NCI-H2171 (cell line): ENCODE measurements around the gene TMEM234.
A peak's percentile ranks its signal among the peaks of the same experiment; 100 is the strongest.

Experiments
- DNase-seq: peaks from one replicate; lab custom pipeline; 2025; lab: John Stamatoyannopoulos, UW

TMEM234 gene

GRCh38 chr1:32239790-32240139, 17.6 kb upstream of the TMEM234 start:
- peak; percentile 61 for DNase-seq

DNA sequence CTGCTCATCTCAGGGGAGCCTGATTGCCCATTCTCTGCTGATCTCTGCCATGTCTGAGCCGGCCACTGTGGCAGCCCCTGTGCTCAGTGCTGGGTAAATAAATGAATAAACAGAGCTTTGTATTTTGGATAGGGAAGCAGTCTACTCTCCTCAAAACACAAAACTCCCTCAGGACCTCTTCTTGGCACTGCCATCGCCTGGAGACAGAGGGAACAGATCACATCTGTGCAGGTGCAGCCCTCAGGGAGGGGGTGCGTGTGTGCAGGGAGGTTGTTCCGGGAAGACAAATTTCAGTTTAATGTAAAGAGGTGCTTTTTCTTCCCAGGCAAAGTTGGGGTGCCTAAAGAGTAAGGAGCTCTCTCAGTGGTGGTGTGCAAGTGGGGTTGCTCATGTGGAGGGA, 17.2 kb upstream of the TMEM234 start:
- DNase-seq = peak; percentile 79

GRCh38 chr1:32234792-32235191, 12.6 kb upstream of the TMEM234 start:
- no peak for DNase-seq

DNA sequence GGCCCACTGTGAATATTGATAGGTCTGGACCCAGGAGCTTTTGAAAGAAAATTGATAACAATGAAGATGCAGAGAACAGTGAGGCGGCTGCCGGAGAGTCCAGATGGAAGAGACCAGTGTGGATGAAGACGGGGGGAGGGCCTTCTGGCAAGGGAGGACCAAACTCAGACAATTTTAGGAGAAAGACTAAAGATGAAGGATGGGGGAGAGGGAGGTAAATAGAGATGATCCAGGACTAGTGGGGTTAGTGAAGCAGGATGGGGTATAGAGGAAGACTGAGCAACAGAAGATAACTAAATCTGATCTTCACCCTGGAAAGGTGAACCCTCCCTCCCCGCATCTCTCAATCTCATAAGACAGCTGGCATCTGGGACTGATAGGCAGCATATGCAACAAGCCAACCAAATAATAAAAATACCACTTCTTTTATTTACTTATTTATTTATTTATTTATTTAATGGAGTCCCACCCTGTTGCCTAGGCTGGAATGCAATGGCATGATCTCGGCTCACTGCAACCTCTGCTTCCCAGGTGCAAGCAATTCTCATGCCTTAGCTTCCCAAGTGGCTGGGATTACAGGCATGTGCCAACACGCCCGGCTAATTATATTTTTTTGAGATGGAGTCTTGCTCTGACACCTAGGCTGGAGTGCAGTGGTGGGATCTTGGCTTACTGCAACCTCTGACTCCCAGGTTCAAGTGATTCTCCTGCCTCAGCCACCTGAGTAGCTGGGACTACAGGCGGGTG, 10.6 kb upstream of the TMEM234 start:
- DNase-seq = peak; percentile 34

DNA sequence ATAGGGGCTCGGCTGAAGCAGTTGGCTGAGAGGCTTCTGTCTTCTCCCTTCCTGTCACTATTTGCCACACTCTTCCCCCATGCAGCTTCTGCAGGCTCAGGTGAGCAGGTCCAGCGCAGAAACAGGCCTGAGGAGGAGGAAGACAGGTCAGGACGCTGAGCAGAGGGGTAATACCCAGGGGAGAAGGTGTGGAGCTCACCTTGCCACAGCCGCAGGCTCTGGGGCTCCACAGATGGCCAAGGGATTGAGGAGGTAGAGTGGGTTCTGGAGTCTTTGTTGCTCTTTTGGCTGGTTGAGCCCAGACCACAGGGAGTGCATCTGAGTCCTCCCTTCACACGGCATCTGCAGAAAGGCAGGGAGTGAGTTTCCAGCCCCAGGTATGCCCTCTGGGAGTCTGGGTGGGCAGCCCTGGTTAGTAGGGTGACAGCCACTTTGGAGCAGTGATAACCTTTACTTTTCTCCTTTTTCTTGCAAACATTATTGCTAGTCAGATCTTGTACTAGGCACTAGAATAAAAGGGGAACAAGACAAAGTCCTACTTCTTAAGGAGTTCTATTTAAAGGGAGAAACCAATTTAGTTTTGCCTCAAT, 9.8 kb upstream of the TMEM234 start:
- no peak for DNase-seq

DNA sequence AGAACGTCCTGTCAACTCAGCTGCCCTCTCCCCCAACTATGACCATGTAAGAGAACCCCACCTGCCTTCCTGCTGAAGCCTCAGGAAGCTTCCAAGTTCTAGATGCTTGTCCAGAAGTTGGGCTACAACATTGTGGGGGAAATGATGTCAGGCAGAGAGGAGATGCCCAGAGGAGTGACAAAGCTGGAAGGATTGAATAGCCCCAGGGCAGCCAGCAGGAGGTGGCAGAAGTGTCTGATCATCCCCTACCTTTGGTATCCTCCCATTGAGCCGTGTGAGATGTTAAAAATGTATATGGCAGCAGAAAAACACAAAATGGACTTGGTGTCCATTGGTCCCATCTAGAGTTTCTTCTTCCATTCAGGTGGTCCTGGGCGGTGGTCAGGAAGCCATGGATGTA, 6.6 kb upstream of the TMEM234 start:
- DNase-seq = no peak

- no peak for DNase-seq
Observed at GRCh38 chr1:32224285-32224684, 2.1 kb upstream of the TMEM234 start.

DNA sequence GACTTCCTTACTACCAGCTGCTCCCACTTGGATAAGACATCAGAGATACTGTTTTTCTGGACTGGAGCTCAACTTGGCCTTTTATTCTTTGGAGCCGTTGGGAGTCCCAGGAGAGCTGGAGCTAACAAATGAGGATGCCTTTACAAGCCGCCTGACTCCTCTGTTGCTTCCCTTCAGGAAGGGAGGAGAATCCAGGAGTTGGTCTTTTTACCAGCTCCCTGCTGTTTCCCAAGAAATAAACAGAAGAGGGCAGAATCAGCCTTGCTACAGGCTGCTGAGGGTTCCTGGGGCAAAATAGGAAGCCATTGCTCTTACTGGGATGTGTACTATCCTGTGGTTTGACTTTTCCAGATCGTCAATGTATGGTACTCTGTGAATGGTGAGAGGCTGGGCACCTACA, 1.5 kb upstream of the TMEM234 start:
- no peak for DNase-seq

DNA sequence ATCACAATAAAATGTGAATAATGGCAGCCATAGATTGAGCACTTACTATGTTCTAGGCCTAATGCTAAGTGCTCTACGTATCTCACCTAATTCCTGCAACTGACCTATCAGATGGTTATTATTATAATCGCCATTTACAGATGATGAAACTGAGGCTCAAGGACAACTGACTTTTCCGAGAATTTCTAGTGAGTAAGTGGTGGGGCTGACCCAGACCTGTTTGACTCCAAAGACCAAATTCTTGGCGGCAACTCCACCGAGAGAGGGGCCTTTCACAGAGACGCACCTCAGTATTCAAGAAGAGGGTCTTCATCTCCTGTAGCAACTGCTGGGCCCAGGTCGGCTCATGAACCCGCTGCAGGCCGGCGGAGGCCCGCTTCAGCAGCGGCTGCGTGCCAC, 573 bp downstream of the TMEM234 start:
- no peak for DNase-seq

GRCh38 chr1:32220746-32221580, 1.2 kb downstream of the TMEM234 start:
- no peak for DNase-seq

DNA sequence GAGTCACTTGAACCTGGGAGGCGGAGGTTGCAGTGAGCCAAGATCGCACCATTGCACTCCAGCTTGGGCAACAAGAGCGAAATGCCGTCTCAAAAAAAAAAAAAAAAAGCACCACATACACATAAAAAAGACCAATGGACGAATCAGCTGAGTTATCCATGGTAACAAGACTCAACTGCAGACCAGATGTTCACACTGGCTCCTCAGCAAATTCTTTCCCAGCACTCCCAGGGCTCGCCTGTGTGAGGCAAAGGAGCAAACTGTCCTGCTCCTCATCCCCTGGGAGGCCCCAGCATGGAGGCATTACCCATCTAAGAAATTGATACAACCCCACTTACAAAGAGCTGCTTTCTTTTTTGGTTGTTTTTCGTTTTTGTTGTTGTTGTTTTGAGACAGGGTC, 3.1 kb downstream of the TMEM234 start:
- DNase-seq = no peak

DNA sequence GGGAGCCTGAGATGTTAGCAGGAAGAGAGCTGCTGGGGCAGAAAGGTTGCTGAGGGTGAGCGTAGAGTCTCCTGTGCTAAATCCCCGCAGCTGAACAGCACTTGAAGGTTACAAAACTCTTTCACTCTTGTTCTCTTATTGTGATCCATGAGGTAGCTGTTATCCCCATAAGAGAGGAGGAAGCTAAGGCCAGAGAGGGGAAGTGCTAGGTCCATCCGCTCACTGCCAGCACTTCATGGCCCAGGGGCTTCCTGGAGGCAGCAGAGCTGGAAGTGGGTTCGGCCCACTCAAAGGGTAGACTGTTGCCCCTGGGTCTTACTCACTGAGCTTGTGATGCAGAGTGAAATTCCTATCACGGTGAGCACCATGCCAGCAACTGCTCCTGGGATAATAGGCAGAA, 5.6 kb downstream of the TMEM234 start:
- no peak for DNase-seq

GRCh38 chr1:32215629-32216480, 6.3 kb downstream of the TMEM234 start:
- DNase-seq = peak; percentile 34

DNA sequence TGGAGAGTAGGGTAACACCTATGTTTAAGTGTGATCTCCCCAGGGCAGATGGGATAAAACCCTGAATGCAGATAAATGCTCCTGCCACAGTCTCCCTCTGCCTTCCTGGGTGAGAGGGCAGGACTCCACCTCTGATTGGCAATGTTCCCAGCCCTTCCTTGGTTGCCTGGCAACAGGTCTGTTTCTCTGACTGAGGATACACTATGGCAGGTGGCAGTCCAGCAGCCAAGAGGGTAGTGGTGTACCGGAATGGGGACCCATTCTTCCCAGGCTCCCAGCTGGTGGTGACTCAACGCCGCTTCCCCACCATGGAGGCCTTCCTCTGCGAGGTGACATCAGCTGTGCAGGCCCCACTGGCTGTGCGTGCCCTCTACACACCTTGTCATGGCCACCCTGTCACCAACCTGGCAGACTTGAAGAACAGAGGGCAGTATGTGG, 13.2 kb downstream of the TMEM234 start, which contains the start of gene DCDC2B:
Gene DCDC2B, plus strand, starts transcription at position 199 of the 438 bp plus-strand sequence. Its CDS starts 5 bp downstream, at position 204.
- DNase-seq = peak; percentile 92

- no peak for DNase-seq
Observed at GRCh38 chr1:32208469-32208868, 13.7 kb downstream of the TMEM234 start.

DNA sequence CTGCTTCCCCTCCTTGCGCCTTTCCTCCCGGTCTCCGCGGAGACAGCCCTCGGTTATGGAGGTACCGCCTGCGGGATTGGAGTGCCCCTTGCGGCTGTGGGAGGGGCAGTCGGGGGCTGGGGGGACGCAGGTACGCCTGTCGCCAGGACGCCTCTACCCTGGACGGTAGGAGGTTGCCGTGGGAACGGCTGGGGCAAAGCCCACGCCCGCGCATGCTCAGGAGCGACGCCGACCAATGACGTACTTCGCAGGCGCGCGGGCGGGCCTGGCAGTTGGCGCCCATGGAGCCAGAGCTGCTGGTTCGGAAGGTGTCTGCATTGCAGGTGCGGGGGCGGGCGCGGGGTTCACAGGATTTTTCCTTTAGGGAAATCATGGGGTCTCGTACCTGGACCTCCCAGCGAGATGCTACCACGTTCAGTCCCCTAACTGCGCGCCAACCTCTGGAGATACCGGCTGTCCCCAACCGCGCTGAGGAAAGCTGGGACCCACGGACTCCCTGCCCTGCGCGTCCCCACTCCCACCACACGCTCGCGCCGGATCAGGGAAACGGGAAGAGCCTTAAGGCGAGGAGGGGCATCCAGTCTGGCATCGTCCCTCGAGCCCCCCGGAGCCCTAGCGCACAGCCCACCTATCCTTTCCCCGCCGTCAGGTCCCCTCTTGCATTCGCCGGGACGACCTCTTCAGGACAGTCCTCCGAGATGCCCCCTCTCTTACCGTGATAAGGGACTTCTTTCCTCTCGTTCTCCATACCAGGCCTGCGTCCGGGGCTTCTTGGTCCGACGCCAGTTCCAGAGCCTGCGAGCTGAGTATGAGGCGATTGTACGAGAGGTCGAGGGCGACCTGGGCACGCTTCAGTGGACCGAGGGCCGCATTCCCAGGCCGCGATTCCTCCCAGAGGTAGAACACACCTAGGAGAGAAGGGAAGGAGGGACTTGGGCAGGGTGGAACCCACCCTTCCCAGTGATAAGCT, 16.5 kb downstream of the TMEM234 start, which contains the start of gene IQCC:
Gene IQCC, plus strand, starts transcription at position 271 of the 970 bp plus-strand sequence. Its CDS starts 11 bp downstream, at position 282.
- DNase-seq = peak; percentile 93

DNA sequence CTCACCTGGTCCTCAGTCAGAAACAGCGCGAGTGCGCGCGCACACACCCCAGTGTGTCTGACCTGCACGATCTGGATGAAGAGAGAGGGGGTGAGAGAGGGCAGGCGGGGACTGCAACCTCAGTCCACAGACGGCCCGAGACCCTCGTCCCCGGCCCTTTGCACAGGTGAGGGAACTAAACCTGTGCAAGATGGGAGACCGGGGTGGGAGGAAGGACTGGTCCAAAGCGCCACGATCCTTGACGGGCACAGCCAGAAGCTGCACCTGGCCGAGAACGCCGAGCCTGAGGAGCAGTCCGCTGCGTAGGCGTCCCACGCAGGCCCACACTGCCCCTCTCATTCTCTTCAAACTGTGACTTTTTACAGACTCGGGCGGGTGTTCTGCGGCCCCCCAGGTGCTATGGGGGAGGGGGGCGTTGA, 17.2 kb downstream of the TMEM234 start:
- no peak for DNase-seq

DNA sequence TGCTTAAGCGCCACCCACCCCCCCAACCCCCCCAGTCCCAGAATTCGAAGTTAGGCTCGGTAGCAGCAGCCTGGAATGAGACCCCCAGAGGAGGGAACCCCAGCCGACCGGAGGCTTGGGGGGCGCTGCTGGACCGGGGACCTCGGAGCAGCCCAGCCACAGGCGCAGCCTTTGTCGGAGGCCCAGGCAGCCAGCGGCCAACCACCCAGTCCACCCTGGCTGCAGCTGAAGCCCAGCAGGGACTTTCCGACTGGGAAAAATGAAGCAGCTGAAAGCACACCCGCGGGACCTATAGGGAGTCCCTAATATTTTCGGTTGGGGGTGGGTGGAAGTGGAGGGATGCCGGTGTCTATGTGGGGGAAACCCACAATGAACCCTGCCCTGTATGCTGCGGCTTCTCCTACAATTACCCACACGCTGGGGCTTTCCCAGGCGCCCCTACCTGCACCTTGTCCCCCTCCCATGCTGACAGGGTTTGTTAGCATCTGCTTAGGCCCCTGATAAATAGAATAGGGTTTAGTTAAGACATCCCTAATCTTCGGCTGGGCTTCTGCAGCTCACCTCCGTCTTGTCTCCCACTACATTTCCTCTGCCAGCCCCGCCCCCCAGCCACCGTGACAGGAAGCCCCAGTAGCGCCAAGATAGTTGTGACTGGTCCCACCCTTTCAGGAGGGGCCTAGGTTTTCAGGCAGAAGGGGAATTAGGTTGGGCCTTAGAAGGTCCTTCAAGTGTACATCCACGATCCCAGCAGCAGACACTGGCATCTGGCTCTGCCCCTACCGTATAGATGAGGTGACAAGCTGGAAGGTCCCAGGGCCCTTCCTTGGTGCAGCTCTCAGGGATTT, 20.9 kb downstream of the TMEM234 start:
- DNase-seq = no peak

DNA sequence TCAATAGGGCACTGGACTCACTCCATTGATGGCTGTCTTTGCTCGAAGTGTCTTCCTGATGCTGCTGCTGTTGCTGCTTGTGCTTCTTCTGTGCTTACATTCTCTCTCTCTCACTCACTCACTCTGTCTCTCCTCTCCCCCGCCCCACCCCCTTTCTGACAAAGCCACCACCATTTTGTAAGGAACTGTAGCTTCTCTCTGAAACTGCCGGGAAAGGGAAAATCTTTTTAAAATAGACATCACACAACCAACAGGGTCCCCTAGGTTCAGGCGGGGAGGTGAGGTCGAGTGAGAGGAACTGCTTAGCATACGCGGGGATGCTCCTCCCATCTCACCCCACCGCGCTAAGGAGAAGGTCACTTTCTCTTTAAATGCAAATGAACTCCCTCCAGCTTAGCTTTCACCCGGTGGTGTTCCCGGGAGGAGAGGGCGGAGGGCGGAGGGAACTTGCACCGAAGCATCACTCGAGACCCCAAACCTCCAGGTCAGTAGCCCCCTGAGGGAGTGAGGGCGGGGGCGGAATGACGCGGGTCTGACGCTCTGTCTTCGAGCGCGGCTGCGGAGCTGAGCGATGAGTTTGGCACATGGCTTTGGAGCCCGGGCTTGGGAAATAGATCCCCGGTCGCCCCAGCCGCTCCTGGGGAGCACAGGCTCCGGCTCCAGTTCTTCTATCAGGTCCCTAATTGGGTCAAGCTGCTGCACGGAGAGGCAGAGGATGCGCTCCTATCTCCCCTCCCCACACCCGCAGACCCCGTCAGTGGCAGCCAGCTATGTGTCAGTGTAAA, 21.7 kb downstream of the TMEM234 start, which contains the start of gene CCDC28B:
Gene CCDC28B, plus strand, starts transcription at position 370 of the 785 bp plus-strand sequence. CDS start 1,341 bp downstream, outside the sequence.
- peak; percentile 57 for DNase-seq
